Central memory CD4-positive, alpha-beta T cell (primary cell): ENCODE results near the gene TENT5C.

Source experiments
- DNase-seq: peaks from one replicate; pipeline ENCODE4 v3.0.0; 2022

Gene TENT5C

DNA sequence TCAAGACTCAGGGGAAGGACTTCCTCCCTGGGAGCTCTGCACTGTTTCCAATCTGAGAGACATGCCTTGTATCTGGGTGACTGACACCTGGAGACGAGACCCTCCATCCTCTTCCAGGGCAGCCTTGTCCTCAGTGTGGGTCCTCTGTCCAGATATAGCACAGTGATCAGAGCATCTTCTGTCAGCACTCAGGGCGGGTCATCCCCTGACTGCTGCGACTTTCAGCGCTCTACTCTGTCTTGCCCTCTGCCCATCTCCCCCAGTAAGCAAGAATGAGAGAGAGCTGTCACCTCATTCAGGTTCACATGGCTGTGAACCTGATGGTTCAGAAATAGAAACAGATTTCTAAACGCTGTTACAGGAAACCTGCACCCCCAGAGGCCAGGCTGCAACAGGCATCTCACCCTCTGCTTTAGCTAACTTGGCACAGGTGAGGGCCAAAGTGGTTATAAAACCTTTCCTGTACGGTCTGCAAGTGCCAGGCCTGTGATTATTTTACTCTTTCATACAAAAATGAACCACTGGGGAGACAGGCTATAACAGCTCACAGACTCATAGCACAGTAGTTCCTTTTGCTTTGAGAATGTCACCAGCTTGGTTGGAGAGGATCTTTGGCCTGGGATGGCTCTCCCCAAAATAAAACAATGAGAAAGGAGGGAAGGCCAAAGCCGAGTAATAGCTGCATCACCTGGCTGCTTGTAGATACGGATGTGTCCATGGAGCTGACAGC, 11.4 kb upstream of the TENT5C start:
- DNase-seq, result no peak

- DNase-seq, result no peak
Measured at GRCh38 chr1:117596023-117596720, 9.7 kb upstream of the TENT5C start.

GRCh38 chr1:117598489-117598888, 7.4 kb upstream of the TENT5C start:
- DNase-seq, result no peak

- DNase-seq, result no peak
Measured at GRCh38 chr1:117599286-117600221, 6.3 kb upstream of the TENT5C start.

DNA sequence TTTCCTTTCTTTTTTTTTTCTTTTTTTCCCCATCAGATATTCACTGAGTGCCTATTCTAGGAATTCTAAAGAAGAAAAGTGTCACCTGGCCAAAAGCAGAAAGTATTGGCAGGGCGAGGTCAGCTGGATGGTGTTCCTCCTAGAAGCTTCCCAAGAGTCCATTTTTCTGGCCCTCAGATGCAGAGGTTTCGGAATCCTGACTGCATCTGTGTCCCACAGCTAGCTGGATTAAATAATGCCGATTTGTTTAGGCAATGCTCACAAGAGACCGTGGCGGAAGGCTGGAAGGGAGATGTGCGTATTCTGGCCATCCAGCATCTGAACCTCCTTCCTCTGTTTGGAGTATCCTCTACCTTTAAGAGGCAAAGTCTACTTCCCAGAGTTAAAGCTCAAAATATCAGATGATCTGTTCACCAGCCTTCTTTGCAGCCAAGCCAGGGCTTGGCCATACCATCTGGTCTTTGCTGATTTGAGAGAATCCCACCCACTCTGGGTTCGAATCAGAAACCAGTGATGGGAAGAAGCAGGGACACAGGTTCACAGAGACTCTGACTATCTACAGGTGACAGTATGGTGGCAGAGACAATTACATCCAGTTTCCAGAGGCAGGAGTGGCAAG, 5.4 kb upstream of the TENT5C start:
- DNase-seq, result no peak

DNA sequence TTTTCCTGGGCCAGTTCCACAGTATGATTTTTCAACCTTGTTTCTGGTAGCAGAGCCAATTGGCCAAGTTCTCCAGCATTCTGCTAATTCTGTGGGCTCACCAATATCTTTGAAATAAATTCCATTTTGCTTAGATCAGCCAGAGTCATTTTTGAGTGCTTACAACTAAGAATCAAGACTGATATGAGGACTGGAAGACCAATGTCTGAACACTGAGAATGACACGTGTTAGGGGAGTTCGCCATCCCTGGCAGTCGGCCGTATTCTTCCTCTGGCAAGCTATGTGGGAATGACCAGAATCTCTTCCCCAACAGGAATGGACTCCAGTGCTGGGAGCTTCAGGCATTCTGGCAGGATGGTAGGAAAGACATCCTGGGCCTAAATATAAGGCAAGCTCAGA, 4.9 kb upstream of the TENT5C start:
- DNase-seq, result no peak

DNA sequence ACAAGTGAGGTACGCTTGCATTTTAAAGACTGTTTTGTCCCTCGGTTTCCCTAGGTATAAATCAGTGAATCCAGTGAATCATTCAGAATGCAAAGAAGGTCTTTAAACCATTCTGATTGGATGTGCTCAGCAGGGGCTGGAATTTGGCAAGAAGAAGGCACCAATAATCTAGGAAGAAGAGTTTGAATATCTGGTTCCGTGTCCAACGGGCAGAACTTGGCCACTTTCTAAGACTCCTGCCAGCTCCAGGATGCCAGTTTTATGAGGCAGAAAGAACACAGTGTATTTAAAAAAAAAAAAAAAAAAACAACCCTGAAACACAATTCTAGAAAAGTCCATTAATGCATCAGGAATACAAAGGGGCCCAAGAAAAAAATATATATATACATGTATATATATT, 3.0 kb upstream of the TENT5C start:
- DNase-seq, result no peak

DNA sequence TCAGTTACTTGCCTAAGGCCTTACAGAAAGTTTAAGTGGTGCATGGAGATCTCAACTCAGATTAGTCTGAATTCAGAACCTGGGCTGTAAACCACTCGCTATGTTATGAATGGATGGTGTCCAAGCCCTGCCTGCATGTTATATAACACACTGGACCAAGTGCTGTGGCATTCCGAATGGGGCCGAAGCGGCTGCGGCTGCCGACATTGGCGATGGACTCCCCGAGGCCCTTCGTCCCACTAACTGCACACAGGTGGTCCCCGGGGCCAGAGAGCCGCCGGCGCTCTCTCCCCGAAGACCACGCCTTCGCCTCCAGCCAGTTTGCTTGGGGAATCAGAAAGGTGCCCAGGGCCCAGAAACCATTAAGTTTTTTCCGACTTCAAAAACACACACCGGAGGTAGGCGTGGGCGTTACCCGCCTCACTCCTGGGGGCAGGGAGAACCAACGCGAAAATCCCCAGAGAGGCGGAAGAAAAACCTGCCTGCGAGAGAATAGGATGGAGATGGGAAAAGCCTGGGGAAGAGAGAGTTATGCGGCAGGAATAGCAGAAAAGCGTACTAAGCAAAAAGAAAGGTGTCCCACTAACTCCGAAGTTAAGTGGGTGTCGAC, 579 bp upstream of the TENT5C start:
- DNase-seq, result no peak

DNA sequence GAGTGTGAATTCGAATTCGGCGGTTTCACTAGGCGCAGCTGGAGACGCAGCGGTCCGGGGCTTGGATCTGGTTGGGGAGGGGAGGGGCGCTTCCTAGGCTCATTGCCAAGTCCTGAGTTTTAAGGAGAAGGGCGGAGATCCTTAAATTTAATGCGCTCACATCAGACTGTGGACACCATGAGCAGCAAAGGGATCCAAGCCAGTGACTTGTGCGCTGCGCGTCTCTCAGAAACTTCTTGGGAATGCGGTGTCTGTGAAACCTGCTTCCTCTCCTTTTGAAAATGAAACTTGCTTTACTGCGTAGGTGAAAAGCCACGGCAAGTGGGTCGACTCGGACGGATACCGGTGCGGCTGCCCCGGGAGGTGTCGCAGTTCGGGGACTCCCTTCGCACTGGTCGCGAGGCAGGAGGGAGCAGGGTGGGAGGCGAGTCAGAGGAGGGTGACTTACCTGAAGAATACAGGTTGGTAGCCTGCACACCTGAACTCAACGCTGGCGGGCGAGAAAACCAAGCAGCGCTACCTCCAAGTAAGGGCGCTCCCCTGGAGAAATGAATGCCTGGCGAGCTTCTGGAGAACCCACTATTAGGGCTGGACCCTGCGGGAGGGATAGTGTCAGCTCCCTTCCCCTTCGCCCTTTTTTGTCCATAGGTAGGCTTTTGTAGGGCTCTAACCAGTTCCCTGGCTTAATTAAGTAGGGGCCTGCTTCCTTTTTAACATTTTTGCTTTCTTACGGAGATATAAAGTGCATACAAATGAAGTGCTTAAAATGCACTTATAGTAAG, 992 bp downstream of the TENT5C start:
- DNase-seq, result peak; percentile 69

DNA sequence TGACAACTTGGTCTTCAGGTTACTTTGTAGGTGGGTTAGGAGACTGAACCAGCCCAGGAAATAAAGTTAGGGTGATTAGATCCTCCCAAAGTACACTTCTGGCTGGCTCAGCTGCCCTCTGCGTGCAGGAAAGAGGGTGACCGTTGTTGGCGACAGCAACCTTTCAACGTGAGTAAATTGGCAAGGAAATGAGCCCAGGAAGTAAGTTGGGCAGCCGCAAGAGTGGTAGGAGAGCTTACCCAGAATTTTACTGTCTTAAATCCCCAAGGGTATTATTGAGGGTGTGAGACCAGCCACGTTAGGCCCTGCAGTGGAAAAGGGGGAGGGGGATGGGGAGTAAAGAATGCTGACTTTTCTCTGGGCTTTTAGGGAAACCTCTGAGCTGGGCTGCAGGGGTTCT, 1.6 kb downstream of the TENT5C start:
- DNase-seq, result peak; percentile 71

DNA sequence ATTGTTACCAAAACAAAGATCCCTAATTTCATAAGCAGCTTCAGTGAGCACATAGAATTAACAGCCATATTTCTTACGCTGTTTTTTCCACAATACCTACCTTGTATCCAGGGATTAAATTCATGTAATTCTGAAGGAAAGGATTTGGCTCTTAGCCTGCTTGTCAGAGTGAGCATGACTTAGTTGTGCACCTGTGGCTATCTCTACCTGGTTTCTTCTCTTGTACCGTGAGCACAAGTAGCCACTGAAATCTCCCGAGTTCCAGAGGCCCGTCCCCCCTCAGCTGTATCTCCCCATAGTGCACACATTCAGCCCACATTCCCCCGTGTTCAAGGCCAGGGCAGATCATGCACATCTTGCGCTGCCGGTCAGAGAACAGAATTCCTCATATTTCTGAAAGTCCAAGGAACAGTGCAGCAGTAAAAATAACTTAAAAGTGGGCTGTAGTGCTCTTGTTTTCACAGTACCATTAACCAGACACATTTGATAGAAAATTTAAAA, 2.3 kb downstream of the TENT5C start:
- DNase-seq, result no peak

- no peak for DNase-seq
Measured at GRCh38 chr1:117608758-117609157, 2.9 kb downstream of the TENT5C start.

DNA sequence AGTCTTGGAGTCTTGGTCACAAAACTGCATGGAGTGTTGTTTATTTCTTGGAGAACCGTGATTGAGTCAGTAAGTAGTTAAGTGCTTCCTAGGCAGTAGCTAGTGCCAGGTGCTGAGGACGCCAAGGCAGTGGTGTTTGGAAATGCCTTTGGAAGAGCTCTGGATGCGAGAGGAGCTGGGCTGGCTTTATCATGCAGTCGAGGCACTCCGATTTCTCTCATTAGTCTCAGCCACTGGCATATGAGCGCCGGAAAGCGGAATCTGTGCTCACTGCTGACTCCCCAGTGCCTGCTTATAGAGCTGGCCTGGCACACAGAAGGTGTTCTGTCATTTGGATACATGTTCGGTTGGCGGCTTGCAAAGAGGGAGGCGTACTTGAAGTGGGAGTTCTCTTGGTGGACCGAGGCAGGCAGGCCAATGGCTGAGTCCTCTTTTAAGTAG, 3.6 kb downstream of the TENT5C start:
- DNase-seq, result no peak

- no peak for DNase-seq
Measured at GRCh38 chr1:117610036-117610435, 4.2 kb downstream of the TENT5C start.

DNA sequence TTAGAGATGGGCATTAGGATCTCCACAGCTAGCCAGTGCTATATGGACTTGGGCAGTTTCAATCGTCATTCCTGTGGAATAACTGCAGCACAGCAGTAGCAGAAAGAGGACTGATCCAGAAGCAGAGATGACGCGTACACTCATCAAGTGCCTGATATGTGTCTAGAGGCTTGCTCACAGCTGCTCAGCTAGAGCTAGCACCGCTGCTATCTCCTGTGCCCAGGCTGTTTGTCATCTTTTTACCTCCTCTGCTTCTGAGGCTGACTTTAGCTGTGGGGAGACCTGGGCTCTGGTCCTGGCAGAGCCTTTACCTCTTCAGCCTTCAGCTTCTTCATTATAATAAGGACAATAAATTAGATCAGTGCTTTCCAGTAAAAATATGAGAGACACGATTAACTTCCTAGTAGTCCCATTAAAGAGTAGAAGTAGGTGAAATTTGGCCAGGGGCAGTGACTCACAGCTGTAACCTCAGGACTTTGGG, 5.3 kb downstream of the TENT5C start:
- DNase-seq, result no peak

DNA sequence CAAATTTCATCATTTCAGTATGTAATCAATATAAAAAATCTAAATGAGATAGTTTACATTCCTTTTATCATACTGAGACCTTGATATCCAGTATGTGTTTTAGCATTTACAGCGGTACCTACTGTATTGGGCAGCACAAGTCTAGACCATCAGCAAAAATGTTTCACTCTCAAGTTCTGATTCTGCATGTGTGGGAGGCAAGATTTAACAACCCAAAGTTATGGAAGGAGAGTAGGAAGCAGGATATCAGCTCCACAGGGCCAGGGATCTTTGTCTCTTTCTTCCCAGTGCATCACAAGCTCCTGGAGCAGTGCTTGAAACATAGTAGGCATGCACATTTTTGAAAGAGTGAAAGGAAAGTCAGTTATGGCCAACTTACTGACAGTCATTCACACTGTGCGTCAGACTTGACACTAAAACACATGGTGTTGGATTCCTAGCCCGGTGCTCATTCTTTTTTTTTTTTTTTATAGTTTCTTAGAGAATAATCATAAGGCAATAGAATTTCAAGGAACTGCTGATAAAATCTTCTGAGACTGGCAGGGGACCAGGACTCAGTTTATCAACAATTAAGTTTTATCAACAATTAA, 6.1 kb downstream of the TENT5C start:
- no peak for DNase-seq

GRCh38 chr1:117612517-117613248, 6.8 kb downstream of the TENT5C start:
- no peak for DNase-seq

GRCh38 chr1:117613249-117613968, 7.6 kb downstream of the TENT5C start:
- DNase-seq, result no peak

- DNase-seq, result no peak
Measured at GRCh38 chr1:117613969-117614729, 8.3 kb downstream of the TENT5C start.
